GM15510 (cell line): ENCODE results near the gene CTBP2.

Experiments
- POLR2A ChIP-seq: IDR thresholded peaks from 3 replicates; pipeline ENCODE4 v1.6.1; 2011; ENCODE audit warnings: borderline replicate concordance; ENCODE audit not compliant: insufficient read length; ENCODE audit errors: extremely low read depth

The CTBP2 gene

DNA sequence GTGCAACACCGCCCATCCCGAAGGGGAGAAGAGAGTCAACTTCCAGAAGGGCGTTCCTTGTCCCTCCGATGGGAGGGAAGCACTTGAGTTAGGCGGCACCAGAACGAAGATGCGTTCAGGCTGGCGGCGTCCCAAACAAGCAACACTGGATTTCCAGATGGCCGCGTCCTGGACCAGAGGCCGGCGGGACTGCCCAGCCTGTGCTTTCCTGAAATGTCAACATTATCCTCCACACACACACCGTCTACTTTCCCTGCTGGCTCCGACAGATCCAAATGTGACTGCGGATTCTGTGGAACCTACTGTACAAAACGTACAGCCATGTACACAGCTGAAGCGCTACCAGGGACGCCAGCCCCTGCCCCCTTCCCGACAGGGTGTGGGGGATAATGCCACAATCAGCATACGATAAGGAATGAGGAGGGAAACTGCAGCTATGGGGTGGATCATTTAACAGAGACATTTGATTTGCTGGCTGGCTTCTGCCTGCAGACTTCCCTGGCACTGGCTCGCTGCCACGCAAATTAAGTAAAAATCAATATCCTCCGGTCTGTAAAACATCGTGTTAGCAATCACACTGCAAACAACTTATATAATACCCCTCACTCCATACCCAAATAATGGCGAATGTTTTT is 136.4 kb downstream of the CTBP2 start:
- no peak for TF ChIP-seq POLR2A

DNA sequence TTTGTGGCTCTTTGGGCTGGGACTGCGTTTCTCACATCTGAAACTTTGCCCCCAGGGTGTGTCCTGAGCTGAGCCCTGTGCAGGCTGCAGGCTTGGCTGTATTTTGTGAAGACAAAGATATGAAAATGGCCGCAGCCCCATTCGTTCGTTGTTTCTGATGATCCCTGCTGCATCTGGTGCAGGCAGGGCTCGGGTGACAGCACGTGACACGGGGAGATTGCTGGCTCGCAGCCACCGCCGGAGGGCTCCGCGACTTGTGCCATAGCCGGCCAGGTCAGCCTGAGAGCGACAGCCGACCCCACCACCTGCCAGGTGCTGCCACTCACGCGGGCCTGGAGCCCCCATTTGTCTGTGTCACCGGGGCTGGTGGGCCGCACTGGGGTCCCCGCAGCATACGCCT is 137.1 kb downstream of the CTBP2 start:
- TF ChIP-seq POLR2A: no peak

DNA sequence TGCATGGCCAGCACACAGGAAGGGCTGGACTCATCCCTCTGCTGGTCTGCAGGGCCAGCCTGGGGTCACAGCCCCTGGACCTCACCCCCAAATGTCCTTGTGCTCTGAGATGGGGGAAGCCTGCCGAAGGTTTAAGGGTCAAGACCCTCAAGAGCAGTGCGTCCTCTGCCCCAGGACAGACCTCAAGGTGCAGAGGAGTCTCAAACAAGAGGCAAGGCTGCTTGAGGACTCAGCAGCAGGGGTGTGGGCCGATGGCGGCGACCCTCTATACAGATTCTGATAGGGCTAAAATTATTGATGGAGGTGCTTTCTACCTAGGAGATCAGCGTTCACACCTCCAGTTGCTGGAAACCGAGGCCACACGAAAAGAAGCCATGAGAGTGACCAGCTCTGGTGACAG is 137.7 kb downstream of the CTBP2 start:
- TF ChIP-seq POLR2A: no peak

DNA sequence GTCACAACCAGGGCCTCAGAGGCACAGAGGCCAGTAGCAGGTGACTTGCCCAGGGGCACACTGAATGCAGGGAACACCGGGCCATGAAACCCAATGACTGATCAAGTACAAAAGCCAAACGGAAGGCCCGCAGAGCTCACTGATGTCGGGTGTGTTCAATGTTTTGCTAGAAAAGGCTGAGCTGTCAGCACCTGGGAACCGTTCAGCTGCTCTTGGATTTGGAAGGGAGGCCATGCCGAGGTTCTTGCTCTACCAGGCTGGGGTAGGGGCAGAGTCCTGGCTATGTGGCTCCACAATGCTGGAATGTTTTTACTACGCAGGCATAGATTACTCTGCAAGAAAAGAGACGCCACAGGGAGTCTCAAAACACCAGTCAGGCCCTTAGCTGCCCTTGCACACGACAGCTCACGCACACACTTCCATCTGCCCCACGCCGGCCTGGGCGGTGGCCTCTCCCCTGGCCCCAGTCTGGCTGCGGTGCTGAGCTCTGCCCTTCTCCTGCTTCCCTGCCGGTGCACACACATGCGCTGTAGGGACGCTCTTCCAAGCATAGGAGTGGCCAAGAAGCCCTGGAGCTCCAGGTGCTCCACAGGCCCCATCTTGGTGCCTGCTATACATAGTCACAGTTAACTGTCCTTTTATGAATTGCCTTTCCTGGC is 138.5 kb downstream of the CTBP2 start:
- TF ChIP-seq POLR2A: no peak

DNA sequence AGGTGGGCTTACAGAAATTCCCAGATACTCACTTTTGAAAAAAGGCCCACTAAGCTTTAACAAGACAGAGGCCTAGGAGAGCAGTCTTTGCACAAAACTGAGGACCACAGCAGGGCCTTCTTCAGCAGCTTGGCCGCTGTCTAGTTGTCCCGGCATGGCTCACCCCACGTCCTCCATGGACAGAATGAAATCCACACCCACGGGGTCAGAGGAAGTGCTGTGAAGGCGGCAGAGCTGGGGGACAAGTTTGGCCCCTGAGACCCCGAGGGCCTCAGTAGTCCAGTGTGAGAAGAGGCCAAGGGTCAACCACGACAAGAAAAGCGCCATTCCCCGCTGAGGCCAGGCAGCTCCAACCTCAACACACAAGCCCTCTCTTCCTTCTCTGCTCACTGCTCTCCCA is 139.5 kb downstream of the CTBP2 start:
- no peak for TF ChIP-seq POLR2A

DNA sequence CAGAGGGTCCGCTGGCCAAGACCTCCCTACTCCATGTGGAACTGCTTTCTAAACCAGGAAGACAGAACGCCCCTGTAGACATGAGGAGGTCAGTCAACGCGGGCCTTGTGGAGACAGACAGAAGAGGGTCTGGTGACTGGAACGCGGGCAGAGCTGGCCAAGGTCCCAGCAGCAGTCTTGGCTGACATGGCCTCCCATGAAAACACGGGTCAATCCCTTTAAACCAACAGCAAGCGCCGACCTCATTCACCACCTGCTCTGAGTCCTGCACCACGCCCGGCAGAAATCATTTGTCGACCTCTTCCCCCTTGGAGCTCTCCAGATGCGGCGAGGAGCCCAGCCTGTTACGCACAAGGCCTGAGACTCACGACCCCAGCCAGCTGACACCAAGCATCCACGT is 140.0 kb downstream of the CTBP2 start:
- no peak for TF ChIP-seq POLR2A

DNA sequence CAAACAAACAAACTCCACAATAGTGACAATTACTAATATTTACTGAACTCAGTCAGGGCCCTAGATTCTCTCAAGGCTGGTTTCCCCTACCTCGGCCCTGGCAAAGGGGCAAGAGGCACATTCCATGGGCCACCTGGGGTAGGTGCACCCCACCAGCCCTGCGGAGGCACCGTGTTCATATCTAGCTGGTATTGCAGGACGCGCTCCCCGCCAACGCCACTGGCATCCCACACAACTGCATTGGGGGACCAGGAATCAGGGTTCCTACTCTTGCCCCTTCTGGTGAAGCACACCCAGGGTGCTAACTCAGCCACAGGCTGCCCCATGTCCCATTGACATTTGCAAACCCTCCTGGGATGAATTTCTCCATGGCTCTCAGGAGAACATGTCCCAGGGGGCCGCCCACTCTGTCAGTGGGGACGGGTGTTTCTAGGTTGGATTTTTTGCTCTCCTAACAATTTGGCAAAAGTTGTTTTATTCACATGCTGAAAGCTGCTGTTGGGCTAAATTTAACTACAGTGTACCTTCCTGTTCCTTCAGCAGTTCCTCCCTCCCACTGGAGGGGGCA is 141.7 kb downstream of the CTBP2 start:
- no peak for TF ChIP-seq POLR2A

DNA sequence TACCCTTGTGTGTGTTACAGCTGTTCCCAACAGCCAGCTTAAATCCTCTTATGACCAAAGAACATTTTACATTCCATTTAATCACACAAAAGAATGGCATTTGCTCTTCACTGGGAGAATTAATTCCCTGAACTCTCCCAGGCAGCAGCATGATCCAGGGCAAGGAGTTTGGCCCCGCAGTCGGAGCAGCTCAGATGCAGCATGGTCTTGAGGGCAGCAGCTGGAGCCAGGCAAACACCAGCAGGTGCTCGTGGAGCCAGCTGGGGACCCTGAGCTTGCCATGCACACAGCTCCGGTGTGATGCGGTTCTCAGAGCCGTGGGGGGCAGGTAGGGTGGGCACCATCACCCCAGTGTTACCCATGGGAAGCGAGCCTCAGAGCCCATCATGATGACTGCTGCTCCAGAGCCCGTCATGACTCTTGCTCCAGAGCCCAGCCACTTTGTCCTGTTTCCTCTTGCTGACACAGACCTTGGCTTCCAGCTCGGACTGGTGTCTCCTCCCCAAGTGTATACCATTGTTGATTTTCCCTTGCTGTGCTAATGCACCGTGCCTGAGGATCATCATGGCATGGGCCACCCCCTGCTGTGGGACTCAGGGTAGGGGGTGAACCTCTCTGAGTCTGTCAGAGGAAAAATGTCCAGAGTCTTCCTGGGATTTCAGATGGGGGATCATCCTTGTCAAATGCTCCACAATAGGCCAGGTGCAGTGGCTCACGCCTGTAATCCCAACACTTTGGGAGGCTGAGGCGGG is 142.6 kb downstream of the CTBP2 start:
- no peak for TF ChIP-seq POLR2A

DNA sequence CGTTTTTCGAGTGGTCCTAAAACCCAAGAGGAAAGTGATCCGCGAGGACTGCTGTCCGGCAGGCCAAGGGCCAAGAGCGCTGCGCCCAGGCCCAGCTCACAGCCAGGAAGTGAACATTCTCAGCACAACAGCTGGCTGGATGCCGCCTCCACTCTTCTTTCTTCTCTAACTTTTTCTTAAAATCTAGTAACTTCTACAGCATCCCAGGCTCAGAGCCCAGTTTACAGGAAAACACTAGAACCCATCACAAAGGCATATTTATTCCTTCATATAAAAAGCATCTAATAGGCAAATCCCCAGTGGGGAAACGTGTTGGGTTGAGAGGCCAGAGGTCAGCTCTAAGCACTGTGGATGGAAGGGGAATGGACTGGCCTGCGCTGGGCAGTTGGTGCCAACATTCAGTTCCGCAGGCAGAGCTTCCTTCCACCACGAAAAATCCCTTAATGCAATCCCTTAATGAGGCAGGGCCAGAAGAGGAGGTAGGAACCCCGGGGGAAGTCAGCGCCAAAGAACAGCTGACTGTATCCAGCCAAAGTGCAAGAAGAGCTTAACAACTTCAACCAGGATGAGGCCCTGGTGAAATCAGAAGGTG is 143.7 kb downstream of the CTBP2 start:
- TF ChIP-seq POLR2A: no peak

DNA sequence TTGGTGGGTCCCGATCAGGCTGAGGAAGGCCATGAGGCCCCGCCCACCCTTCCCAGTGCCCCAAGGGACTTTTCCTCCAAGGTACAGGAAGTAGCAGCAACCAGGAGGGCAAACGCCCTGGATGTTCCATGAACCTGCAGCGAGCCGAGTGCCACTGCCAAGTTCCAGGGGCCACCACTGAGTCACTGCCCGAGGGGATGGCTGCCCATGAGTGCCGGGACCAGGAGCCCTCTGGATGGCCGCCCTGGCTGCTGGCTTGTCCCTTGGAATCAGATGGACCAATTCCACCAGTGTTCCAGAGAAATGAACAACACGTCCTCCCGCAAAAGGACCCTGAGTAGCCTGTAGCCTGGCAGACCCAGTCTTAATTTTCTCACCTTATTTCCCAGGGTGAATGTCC is 144.2 kb downstream of the CTBP2 start:
- TF ChIP-seq POLR2A: no peak

DNA sequence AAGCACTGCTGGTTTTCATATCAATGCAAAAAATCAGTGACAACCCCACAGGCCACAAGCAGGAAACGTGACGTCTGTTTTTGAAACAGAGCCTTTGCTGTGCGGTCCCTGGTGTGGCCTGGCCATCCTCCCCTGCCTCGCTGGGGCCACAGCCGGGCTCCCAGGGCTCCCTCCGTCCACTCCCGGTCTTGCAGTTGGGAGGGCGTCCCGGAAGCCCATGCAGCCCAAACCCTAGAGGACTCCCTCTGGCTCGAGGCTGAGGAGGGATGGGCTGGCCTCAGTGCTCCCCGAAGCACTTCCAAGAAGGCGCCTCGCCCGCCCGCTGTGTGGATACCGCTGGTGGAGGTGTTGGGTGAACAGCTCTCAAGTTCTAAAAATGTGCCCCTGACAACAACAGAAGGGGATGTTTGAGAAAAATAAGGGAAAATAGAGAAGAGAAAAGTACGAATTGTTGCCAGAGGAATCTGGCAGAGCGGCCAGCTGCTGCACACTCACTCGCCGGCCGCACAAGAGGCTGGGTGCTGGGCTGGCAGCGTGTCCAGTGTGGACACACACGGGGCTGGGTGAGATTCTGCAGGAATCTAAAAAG is 144.9 kb downstream of the CTBP2 start:
- TF ChIP-seq POLR2A: no peak

DNA sequence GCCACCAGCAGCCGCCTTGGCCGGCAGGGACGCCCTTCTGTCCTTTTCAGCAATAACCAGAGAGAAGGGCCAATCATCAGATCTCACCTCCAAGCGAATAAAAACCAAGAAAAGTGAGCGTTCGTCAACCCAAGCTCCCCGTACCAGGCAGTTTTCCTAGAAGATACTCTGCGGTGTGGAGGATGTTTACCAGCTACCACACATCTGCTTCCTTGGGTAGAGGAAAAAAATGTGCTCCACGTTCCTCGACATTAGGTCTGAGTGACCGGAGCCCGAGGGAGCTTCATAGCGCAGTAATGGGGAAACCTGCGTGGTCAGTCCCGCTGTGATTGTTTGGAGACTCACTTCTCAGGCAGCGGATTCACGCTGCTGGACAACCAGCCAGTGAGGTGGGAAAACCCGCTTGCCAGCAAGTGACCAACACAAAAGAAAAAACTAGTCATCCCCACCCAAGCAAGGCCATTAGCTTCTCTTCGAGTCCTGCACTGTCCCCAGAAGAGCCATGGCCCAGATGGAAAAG is 145.5 kb downstream of the CTBP2 start:
- TF ChIP-seq POLR2A: no peak

DNA sequence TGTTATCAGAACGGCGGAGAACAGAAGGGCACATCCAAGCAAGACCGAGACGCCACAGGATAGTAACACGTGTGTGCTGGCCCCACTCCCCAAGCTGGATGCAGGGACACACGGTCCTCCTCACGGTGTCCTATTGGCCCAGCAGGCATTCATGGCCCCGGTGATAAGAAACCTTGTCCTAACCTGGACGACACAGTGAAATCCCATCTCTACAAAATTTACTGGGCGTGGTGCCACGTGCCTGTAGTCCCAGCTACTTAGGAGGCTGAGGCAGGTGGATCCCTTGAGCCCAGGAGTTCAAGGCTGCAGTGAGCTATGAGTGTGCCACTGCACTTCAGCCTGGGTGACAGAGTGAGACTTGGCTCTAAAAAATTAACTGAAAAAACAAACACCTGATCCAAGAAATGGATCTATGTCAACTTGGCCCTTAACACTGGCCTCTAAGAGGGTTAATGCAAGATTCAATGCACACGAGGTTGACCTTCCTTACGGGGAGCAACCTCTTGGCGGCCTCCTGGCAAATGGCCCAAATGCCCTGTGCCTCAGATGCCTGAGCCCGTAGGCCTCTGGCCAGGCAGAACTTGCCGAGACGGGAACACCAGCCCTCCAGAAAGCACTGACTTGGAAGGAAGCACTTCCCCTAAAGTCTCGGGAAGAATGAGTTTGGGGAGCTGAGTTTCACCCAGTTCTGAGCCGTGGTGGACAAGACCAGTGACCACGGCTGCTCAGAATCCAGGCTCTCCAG is 146.1 kb downstream of the CTBP2 start:
- no peak for TF ChIP-seq POLR2A

DNA sequence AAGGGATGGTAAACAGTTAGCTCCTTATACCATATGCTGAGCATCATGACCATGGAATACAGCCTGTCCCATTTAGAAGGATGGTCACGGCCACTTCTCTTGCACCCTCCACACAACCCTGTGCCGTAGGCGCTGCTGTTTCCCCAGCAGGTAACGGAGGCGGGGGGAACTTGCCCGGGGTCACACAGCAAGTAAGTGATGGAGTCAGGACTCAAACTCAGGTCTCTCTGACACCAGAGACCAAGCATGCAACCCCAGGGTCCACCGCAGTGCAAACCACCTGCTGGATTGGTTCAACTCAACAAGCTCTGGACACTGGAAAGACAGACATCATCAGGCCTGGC is 146.9 kb downstream of the CTBP2 start:
- no peak for TF ChIP-seq POLR2A
